T-helper 17 cell (primary cell): ENCODE results near the gene SNX1. TPM values are rescaled to one million over a fixed set of nuclear protein-coding genes. Genes with fewer than 3 reads are reported as not detected.

Experiments
- total RNA-seq, 4 donors: library from RNA in 2 of 4; stranded (reverse) in 2 of 4; gene quantifications; one replicate each; pipeline ENCODE4 v1.2.3 and lab custom pipeline; 2022 to 2026

SNX1 gene
- total RNA-seq, 2 donors from 2014 or later, result 87.1 to 111 TPM

Other genes starting within 250 kb of the SNX1 start
- 1 to 10 TPM; 1.6 to 2.7 TPM for gene DAPK2, start 49.5 kb upstream of the SNX1 start, total RNA-seq
- gene CIAO2A, start 2.1 kb upstream of the SNX1 start, total RNA-seq, result 10 to 100 TPM; 21.5 to 23.1 TPM
- gene SNX22, start 55.7 kb downstream of the SNX1 start, total RNA-seq, result 1 to 10 TPM in 1 of 2 donors, under 1 TPM in 1; 0.42 to 1.9 TPM
- gene PPIB, start 67.0 kb downstream of the SNX1 start, total RNA-seq, result 100 to 1,000 TPM; 202 to 208 TPM